ENCODE measurements around the gene MXRA5.
"Not testable (repeated sequence)": the region's sequence is repeated elsewhere in the genome, so short reads cannot be mapped to it uniquely, and the experiment has no call there.

Gene MXRA5

GRCh38 chrX:3346501-3347259, at the start of gene MXRA5:
TSS of gene MXRA5 (minus strand) at chrX:3346652. CDS start at chrX:3343833, 2,819 bp downstream.
- Histone ChIP-seq H3K36me3 (ENCODE audit: insufficient read depth, low read length) (no peaks in the 10 kb centered on the region), H3K9ac (ENCODE audit: low read depth, low read length) (peak within 1 kb of the TSS; percentile 88), H3K9me3 (ENCODE audit: control insufficient read depth, insufficient read depth, low read length) (no peaks in the 10 kb centered on the region), H3K4me1 (ENCODE audit: insufficient read depth, low read length) (no peaks in the 10 kb centered on the region)

GRCh38 chrX:3393581-3394111, 47.2 kb upstream of the MXRA5 start:
- Histone ChIP-seq H3K4me1 (ENCODE audit: insufficient read depth, low read length) (no peaks in the 10 kb centered on the region), H3K9ac (ENCODE audit: low read depth, low read length) (no peak overlapping the region), H3K9me3 (ENCODE audit: control insufficient read depth, insufficient read depth, low read length) (no peaks in the 10 kb centered on the region), H3K36me3 (ENCODE audit: insufficient read depth, low read length) (no peaks in the 10 kb centered on the region)

GRCh38 chrX:3393178-3393577, 46.7 kb upstream of the MXRA5 start:
- Histone ChIP-seq H3K4me1 (ENCODE audit: insufficient read depth, low read length) (no peaks in the 10 kb centered on the region), H3K9ac (ENCODE audit: low read depth, low read length) (no peak overlapping the region), H3K9me3 (ENCODE audit: control insufficient read depth, insufficient read depth, low read length) (no peaks in the 10 kb centered on the region), H3K36me3 (ENCODE audit: insufficient read depth, low read length) (no peaks in the 10 kb centered on the region)

- H3K36me3 ChIP-seq (ENCODE audit: insufficient read depth, low read length): no peaks in the 10 kb centered on the region
- no peak overlapping the region for H3K9ac ChIP-seq (ENCODE audit: low read depth, low read length)
- H3K9me3 ChIP-seq (ENCODE audit: control insufficient read depth, insufficient read depth, low read length): no peaks in the 10 kb centered on the region
- H3K4me1 ChIP-seq (ENCODE audit: insufficient read depth, low read length): no peaks in the 10 kb centered on the region
Measured at GRCh38 chrX:3388457-3388856, 42.0 kb upstream of the MXRA5 start.

DNA sequence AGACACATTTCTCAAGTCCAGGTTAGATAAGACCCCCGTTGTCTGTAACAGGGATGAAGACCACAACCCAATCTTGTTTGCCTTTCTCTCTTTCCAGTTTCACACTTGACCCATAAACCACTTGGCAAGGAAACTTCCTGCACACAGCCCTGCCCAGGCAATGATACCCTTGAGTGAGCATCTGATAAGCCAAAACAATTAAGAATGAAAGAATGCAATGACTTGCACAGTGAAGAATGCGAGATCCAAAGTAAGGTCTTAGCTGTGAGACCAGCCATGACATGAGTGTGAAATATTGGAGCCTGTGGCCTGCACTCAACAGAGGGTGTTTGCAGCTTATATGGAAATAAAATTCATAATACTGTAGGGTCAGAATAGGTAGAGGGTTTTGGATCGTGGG, 37.9 kb upstream of the MXRA5 start:
- Histone ChIP-seq H3K9ac (ENCODE audit: low read depth, low read length) (no peak overlapping the region), H3K9me3 (ENCODE audit: control insufficient read depth, insufficient read depth, low read length) (no peaks in the 10 kb centered on the region), H3K36me3 (ENCODE audit: insufficient read depth, low read length) (no peaks in the 10 kb centered on the region), H3K4me1 (ENCODE audit: insufficient read depth, low read length) (no peaks in the 10 kb centered on the region)

DNA sequence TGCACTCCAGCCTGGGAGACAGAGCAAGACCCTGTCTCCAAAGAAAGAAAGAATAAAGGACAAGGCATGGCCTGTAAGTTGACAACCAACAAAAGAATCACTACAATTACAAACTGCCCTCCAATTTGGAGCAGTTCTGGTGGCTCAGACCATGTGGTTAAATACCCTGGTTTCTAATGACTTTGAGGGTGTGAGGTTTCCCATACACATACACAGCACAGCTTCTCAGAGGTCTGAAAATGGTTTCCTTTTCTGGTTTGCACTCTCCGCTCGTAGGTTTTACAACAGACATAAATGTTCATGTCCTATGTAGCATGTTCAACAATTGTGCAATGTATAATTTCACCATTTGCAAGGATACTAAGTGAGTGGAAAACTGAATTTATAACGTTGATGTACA, 34.2 kb upstream of the MXRA5 start:
- no peaks in the 10 kb centered on the region for H3K4me1 ChIP-seq (ENCODE audit: insufficient read depth, low read length)
- H3K36me3 ChIP-seq (ENCODE audit: insufficient read depth, low read length): no peaks in the 10 kb centered on the region
- H3K9ac ChIP-seq (ENCODE audit: low read depth, low read length): no peak overlapping the region
- no peaks in the 10 kb centered on the region; the same call in 1 of the 2 replicates for H3K9me3 ChIP-seq (ENCODE audit: control insufficient read depth, insufficient read depth, low read length)

DNA sequence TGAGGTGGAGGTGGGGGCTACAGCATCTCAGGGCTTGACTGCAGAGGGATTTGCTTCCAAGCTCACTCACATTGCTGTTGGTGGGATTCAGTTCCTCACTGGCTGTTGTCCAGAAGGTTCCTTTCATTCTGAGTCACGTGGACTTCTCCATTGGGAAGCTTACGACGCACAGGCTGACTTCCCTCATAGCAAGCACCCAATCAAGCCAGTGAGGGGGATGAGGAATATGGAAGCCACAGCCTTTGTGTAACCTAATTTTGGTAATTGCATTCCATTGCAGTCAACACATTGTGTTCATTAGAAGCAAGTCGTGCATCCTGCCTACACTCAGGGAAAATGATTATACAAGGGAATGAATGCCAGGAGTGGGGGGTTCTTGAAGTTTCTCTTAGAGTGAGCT, 32.7 kb upstream of the MXRA5 start:
- Histone ChIP-seq H3K9ac (ENCODE audit: low read depth, low read length) (no peak overlapping the region), H3K9me3 (ENCODE audit: control insufficient read depth, insufficient read depth, low read length) (no peaks in the 10 kb centered on the region; the same call in 1 of the 2 replicates), H3K4me1 (ENCODE audit: insufficient read depth, low read length) (no peaks in the 10 kb centered on the region), H3K36me3 (ENCODE audit: insufficient read depth, low read length) (no peaks in the 10 kb centered on the region)

GRCh38 chrX:3378156-3378555, 31.7 kb upstream of the MXRA5 start:
- Histone ChIP-seq H3K36me3 (ENCODE audit: insufficient read depth, low read length) (no peaks in the 10 kb centered on the region), H3K9me3 (ENCODE audit: control insufficient read depth, insufficient read depth, low read length) (no peaks in the 10 kb centered on the region; the same call in 1 of the 2 replicates), H3K4me1 (ENCODE audit: insufficient read depth, low read length) (no peaks in the 10 kb centered on the region), H3K9ac (ENCODE audit: low read depth, low read length) (no peak overlapping the region)

GRCh38 chrX:3377560-3377959, 31.1 kb upstream of the MXRA5 start:
- H3K4me1 ChIP-seq (ENCODE audit: insufficient read depth, low read length): no peaks in the 10 kb centered on the region
- no peaks in the 10 kb centered on the region for H3K36me3 ChIP-seq (ENCODE audit: insufficient read depth, low read length)
- H3K9me3 ChIP-seq (ENCODE audit: control insufficient read depth, insufficient read depth, low read length): no peaks in the 10 kb centered on the region; the same call in 1 of the 2 replicates
- H3K9ac ChIP-seq (ENCODE audit: low read depth, low read length): no peak overlapping the region

- H3K36me3 ChIP-seq (ENCODE audit: insufficient read depth, low read length); H3K9me3 ChIP-seq (ENCODE audit: control insufficient read depth, insufficient read depth, low read length); H3K4me1 ChIP-seq (ENCODE audit: insufficient read depth, low read length); H3K9ac ChIP-seq (ENCODE audit: low read depth, low read length): not testable (repeated sequence)
Measured at GRCh38 chrX:3375878-3376508, 29.5 kb upstream of the MXRA5 start.

DNA sequence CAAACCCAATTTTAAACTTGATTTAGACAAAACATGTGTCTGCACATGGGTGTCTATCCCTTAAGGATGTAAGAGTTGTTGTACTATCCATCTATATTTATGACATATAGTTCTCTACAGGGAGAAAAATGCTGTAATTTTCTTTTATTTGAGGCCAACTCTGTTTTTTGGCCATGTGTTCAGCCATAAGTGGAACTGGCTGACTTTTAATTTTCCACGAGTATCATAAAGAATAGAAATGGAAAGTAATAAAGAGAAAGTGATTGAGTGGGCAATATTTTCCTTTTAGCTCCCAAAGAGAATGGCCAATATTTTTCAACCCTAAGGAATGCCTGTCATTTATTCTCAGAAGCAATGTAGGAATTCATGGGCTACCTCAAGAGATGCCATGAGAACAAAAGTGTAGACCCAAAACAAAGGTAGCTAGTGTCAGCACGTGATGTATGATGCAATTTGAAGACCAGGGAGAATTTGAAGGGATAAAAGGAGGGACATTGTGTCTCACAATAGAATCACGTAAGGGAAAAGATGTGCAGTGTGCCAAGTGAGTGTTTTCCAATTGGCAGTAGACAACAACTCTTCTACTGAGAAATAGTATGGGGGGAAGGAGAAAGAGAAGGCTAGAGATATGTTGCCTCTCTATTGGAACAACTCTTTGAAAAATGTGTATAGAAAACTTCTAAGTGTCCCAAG, 27.8 kb upstream of the MXRA5 start:
- Histone ChIP-seq H3K36me3 (ENCODE audit: insufficient read depth, low read length) (no peaks in the 10 kb centered on the region), H3K9me3 (ENCODE audit: control insufficient read depth, insufficient read depth, low read length) (no peaks in the 10 kb centered on the region; the same call in 1 of the 2 replicates), H3K4me1 (ENCODE audit: insufficient read depth, low read length) (no peaks in the 10 kb centered on the region), H3K9ac (ENCODE audit: low read depth, low read length) (no peak overlapping the region)

- no peaks in the 10 kb centered on the region for H3K9me3 ChIP-seq (ENCODE audit: control insufficient read depth, insufficient read depth, low read length)
- no peaks in the 10 kb centered on the region for H3K4me1 ChIP-seq (ENCODE audit: insufficient read depth, low read length)
- no peaks in the 10 kb centered on the region for H3K36me3 ChIP-seq (ENCODE audit: insufficient read depth, low read length)
- H3K9ac ChIP-seq (ENCODE audit: low read depth, low read length): no peak overlapping the region
Measured at GRCh38 chrX:3371163-3371562, 24.7 kb upstream of the MXRA5 start.

- H3K9ac ChIP-seq (ENCODE audit: low read depth, low read length): no peak overlapping the region
- no peaks in the 10 kb centered on the region for H3K36me3 ChIP-seq (ENCODE audit: insufficient read depth, low read length)
- H3K9me3 ChIP-seq (ENCODE audit: control insufficient read depth, insufficient read depth, low read length): no peaks in the 10 kb centered on the region
- H3K4me1 ChIP-seq (ENCODE audit: insufficient read depth, low read length): no peaks in the 10 kb centered on the region
Measured at GRCh38 chrX:3370656-3371055, 24.2 kb upstream of the MXRA5 start.

- no peaks in the 10 kb centered on the region for H3K9me3 ChIP-seq (ENCODE audit: control insufficient read depth, insufficient read depth, low read length)
- H3K9ac ChIP-seq (ENCODE audit: low read depth, low read length): no peak overlapping the region
- no peaks in the 10 kb centered on the region for H3K36me3 ChIP-seq (ENCODE audit: insufficient read depth, low read length)
- H3K4me1 ChIP-seq (ENCODE audit: insufficient read depth, low read length): no peaks in the 10 kb centered on the region
Measured at GRCh38 chrX:3362956-3363355, 16.5 kb upstream of the MXRA5 start.

Data from ES-I3 (cell line).